ENCODE data around the gene HRH4. TPM values are rescaled to one million over a fixed set of nuclear protein-coding genes. Genes with fewer than 3 reads are reported as not detected.

The HRH4 gene
- total RNA-seq, 2 donors from 2014 or later, result 0.20 TPM; not detected in 1

DNA sequence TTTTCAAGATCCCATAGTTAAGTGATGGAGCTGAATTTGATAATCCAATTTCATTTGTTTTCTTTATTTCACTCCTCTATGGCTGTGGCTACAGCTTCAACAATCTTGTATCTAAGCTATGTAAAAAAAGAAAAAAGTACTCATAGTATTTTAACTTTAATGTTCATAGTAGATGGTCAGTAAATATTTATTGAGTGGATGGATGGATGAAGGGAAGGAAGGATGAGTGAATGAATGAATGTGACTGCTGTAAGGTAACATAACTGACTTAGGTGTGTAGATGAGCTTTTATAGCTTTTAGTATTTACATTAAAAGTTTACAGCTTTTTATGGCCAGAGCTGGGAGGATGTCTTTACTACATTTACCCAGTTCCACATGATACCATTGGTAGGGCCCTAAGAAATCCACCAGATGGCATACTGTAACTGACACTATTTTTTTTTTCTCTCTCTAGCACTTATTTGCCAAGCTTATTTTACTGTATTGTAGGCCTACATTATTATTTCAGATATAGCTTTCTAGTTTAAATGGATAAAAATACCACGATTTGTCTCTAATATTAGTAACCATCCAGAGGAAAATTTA is 13.4 kb upstream of the HRH4 start:
- Mint-ChIP-seq H3K4me1 (no peaks in the 10 kb centered on the region), H3K27ac (no peak overlapping the region), H3K4me3 (no peak overlapping the region), H3K27me3 (ENCODE audit: insufficient read depth) (no peaks in the 10 kb centered on the region), H3K9me3 (no peaks in the 10 kb centered on the region), H3K36me3 (ENCODE audit: low read depth) (peaks cover 48% of the 10 kb centered on the region)
- WGBS, 2 experiments (ENCODE audit: insufficient coverage in 1 of 2, insufficient read length in 1 of 2), result no CpG with 5 or more reads among the region's 1 CpG
- Histone ChIP-seq H3K27ac (ENCODE audit: low read depth, low read length) (no peak overlapping the region), H3K36me3 (ENCODE audit: control insufficient read depth, insufficient read depth, low read length) (peaks cover 75% of the 10 kb centered on the region), H3K9ac (ENCODE audit: extremely low read depth, low read length, poor library complexity, severe bottlenecking) (no peak overlapping the region), H3K27me3 (ENCODE audit: control insufficient read depth, insufficient read depth, low read length, poor library complexity, severe bottlenecking) (no peaks in the 10 kb centered on the region), H3K4me3 (ENCODE audit: low read length) (no peak overlapping the region), H3K4me1 (ENCODE audit: control insufficient read depth, insufficient read depth, low read length) (no peaks in the 10 kb centered on the region), H3K9me3 (ENCODE audit: control insufficient read depth, low read length) (no peaks in the 10 kb centered on the region)
- TF ChIP-seq, protein P1, sequence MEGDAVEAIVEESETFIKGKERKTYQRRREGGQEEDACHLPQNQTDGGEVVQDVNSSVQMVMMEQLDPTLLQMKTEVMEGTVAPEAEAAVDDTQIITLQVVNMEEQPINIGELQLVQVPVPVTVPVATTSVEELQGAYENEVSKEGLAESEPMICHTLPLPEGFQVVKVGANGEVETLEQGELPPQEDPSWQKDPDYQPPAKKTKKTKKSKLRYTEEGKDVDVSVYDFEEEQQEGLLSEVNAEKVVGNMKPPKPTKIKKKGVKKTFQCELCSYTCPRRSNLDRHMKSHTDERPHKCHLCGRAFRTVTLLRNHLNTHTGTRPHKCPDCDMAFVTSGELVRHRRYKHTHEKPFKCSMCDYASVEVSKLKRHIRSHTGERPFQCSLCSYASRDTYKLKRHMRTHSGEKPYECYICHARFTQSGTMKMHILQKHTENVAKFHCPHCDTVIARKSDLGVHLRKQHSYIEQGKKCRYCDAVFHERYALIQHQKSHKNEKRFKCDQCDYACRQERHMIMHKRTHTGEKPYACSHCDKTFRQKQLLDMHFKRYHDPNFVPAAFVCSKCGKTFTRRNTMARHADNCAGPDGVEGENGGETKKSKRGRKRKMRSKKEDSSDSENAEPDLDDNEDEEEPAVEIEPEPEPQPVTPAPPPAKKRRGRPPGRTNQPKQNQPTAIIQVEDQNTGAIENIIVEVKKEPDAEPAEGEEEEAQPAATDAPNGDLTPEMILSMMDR (conservative IDR thresholded peaks at IDR 0.05), result peak; percentile 68
- DNase-seq, result no peak

DNA sequence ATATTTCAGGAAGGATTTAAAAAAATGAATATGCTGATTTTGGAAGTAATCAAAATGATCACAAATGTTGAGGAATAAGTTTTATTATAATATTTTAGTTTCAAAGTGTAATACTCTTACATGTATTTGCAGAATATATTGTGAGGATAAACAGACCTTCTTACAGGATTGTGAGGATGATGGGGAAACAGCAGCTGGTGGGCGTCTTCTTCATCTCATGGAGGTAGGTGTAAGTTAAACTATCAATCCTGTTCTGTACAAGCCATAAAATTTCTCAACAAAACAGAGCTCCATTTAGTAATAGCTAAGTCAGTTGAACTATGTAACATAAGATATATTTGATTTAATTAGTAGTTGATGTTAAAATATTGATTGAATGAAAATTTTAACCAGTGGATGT is 12.5 kb upstream of the HRH4 start:
- H3K27me3 ChIP-seq (ENCODE audit: control insufficient read depth, insufficient read depth, low read length, poor library complexity, severe bottlenecking), result no peaks in the 10 kb centered on the region
- H3K4me1 ChIP-seq (ENCODE audit: control insufficient read depth, insufficient read depth, low read length), result no peaks in the 10 kb centered on the region
- no peaks in the 10 kb centered on the region for H3K9me3 Mint-ChIP-seq
- peaks cover 73% of the 10 kb centered on the region for H3K36me3 ChIP-seq (ENCODE audit: control insufficient read depth, insufficient read depth, low read length)
- no peaks in the 10 kb centered on the region for H3K9me3 ChIP-seq (ENCODE audit: control insufficient read depth, low read length)
- no peak overlapping the region for H3K9ac ChIP-seq (ENCODE audit: extremely low read depth, low read length, poor library complexity, severe bottlenecking)
- H3K27ac Mint-ChIP-seq, result no peak overlapping the region
- no peak overlapping the region for H3K4me3 Mint-ChIP-seq
- no peak overlapping the region for H3K4me3 ChIP-seq (ENCODE audit: low read length)
- peaks cover 48% of the 10 kb centered on the region for H3K36me3 Mint-ChIP-seq (ENCODE audit: low read depth)
- H3K27ac ChIP-seq (ENCODE audit: low read depth, low read length), result no peak overlapping the region
- WGBS, 2 experiments (ENCODE audit: insufficient coverage in 1 of 2, insufficient read length in 1 of 2), result no CpG with 5 or more reads among the region's 1 CpG
- TF ChIP-seq, protein P1 (conservative IDR thresholded peaks at IDR 0.05), result no peak
- no peaks in the 10 kb centered on the region for H3K4me1 Mint-ChIP-seq
- no peaks in the 10 kb centered on the region for H3K27me3 Mint-ChIP-seq (ENCODE audit: insufficient read depth)
- no peak for DNase-seq

DNA sequence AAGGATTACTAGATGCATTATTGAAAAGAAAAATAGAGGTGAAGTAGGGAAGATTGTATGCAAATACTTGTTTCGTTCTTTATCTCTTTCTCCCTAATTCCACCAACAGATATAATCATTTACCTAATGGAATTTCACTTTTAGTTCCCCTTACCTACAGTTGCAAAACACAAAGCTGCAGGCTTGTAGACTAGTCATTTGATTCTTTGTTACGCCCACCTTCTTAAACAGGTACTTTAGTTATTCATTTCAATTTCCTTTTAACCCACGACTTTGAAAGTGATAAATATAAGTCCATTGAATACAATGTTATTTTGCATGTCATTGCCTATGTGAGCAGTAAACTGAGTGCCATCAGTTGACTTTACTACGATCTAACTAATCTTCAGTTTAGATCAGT is 3.9 kb upstream of the HRH4 start:
- H3K9me3 Mint-ChIP-seq, result peaks cover 9% of the 10 kb centered on the region
- H3K36me3 Mint-ChIP-seq (ENCODE audit: low read depth), result peaks cover 18% of the 10 kb centered on the region
- WGBS, 2 experiments (ENCODE audit: insufficient coverage in 1 of 2, insufficient read length in 1 of 2), result 86 to 97% methylated on average over 3 to 4 of the region's 4 CpGs
- H3K9ac ChIP-seq (ENCODE audit: extremely low read depth, low read length, poor library complexity, severe bottlenecking), result no peak overlapping the region
- TF ChIP-seq, protein P1 (conservative IDR thresholded peaks at IDR 0.05), result no peak
- no peaks in the 10 kb centered on the region for H3K27me3 Mint-ChIP-seq (ENCODE audit: insufficient read depth)
- H3K27ac ChIP-seq (ENCODE audit: low read depth, low read length), result no peak overlapping the region
- no peak overlapping the region for H3K4me3 Mint-ChIP-seq
- H3K9me3 ChIP-seq (ENCODE audit: control insufficient read depth, low read length), result no peaks in the 10 kb centered on the region
- H3K4me1 ChIP-seq (ENCODE audit: control insufficient read depth, insufficient read depth, low read length), result no peaks in the 10 kb centered on the region
- no peak overlapping the region for H3K27ac Mint-ChIP-seq
- H3K27me3 ChIP-seq (ENCODE audit: control insufficient read depth, insufficient read depth, low read length, poor library complexity, severe bottlenecking), result no peaks in the 10 kb centered on the region
- no peak overlapping the region for H3K4me3 ChIP-seq (ENCODE audit: low read length)
- H3K36me3 ChIP-seq (ENCODE audit: control insufficient read depth, insufficient read depth, low read length), result peaks cover 5% of the 10 kb centered on the region
- no peaks in the 10 kb centered on the region for H3K4me1 Mint-ChIP-seq
- no peak for DNase-seq

All from endodermal cell (in vitro differentiated cells).